GM12892 (cell line): ENCODE results near the gene ZNF462.

Source experiments
- POLR2A ChIP-seq: IDR thresholded peaks from 2 replicates; pipeline ENCODE4 v1.6.1; 2011; ENCODE audit warnings: low read depth, low read length, control low read depth
- POLR2AphosphoS5 ChIP-seq: IDR thresholded peaks from 2 replicates; pipeline ENCODE4 v1.6.1; 2011; ENCODE audit warnings: low read depth, low read length, control low read depth
- TAF1 ChIP-seq: IDR thresholded peaks from 2 replicates; pipeline ENCODE4 v1.6.1; 2011; ENCODE audit warnings: low read depth, mild to moderate bottlenecking, control low read depth, low read length, borderline replicate concordance

DNA sequence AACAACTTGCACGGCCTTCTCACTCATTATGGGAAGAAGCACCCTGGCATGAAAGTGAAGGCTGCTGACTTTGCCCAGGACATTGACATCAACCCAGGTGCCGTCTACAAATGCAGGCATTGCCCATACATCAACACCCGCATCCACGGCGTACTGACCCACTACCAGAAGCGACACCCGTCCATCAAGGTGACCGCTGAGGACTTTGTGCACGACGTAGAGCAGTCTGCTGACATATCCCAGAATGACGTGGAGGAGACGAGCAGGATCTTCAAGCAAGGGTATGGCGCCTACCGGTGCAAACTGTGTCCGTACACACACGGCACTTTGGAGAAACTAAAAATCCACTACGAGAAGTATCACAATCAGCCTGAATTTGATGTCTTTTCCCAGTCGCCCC lies 65.4 kb downstream of the ZNF462 start:
- no peak for TF ChIP-seq POLR2A
- TF ChIP-seq POLR2AphosphoS5, result no peak
- TF ChIP-seq TAF1, result no peak
